HG03103 (cell line): ENCODE data around the gene RGMA.
"Not testable (repeated sequence)": the region's sequence is repeated elsewhere in the genome, so short reads cannot be mapped to it uniquely, and the experiment has no call there.

Source experiments
- ATAC-seq: cut with Tn5 transposase; IDR thresholded peaks from one replicate; pipeline ENCODE4 v1.9.1; 2021; ENCODE audit warnings: low read depth; ENCODE audit not compliant: unreplicated experiment

RGMA gene

GRCh38 chr15:93068581-93069199, 20.3 kb downstream of the RGMA start:
- ATAC-seq, result no peak

- no peak for ATAC-seq
Observed at GRCh38 chr15:93067649-93068085, 21.3 kb downstream of the RGMA start.

- no peak for ATAC-seq
Observed at GRCh38 chr15:93066834-93067648, 22.0 kb downstream of the RGMA start.

DNA sequence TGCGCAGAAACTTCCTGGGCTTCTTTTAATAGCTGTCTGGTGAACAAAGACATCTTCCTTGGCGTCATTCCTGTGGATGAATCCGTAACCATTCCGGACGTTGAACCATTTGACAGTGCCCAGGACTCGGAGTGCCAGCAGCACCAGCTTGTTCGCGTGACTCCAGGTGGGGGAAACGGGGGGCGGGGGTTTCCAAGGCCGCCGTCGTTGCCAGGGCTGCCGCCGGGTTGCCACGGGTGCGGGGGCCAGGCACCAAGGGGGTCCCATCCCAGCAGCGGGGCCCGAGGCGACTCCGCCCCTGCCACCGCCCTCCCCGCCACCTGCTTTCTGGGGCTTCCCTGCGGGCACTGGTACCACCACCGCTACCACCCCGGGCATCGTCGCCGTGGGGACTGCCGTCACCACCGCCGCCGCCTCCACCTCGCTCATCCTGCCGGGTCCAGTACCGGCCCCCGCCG, 22.8 kb downstream of the RGMA start:
- no peak for ATAC-seq

DNA sequence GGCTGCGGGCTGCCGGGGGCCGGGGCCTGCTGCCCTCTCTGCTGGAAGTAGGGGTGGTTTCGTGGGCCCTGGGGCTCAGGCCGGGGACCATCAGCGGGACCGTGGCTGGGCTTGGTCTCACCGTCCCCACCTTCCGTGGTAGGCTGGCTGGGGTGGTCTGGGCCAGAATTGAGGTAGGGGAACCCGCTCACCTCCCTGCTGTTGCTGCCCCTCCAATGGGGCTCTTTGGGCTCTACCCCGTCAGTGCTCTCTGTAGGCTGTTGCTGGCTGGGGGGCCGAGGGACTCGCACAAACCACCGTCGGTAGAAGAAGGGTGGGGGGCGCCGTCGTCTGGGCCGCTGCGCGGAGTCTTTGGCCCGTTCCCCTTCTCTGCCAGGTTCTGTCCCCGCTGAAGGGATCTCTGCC, 23.4 kb downstream of the RGMA start:
- ATAC-seq, result no peak

- no peak for ATAC-seq
Observed at GRCh38 chr15:93063796-93064690, 25.0 kb downstream of the RGMA start.

GRCh38 chr15:93063262-93063671, 25.7 kb downstream of the RGMA start:
- no peak for ATAC-seq

DNA sequence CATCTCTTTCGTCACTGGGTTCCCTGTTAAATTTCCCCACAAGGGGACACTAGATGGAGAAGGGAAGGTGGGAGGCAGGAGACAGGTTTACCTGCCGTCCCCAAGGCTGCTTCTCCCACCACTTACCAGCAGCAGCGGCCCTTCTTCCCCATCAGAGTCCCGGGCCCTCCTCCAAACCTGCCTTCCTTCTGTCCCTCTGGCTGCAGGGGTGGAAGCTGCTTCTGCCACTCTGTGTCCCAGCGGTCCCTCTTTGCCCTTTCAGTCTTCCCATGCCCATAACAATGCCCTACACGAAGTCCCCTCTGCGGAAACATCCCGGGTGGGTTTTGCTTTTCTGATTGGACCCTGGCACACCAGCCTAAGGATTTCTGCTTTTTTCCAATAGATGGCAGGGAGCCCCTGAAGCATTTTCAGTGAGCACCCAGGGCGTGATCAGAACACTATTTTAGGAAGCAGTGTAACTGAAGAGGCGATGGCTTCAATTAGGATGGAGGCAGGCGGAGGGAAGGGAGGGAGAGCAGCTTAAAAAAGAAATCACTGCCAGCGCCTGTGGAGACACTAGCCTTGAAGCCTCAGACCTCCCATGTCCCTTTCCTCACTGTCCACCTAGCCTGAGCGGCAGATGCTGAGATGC, 26.3 kb downstream of the RGMA start:
- ATAC-seq, result not testable (repeated sequence)

GRCh38 chr15:93060336-93061248, 28.4 kb downstream of the RGMA start:
- ATAC-seq, result no peak

- no peak for ATAC-seq
Observed at GRCh38 chr15:93059442-93059841, 29.6 kb downstream of the RGMA start.

DNA sequence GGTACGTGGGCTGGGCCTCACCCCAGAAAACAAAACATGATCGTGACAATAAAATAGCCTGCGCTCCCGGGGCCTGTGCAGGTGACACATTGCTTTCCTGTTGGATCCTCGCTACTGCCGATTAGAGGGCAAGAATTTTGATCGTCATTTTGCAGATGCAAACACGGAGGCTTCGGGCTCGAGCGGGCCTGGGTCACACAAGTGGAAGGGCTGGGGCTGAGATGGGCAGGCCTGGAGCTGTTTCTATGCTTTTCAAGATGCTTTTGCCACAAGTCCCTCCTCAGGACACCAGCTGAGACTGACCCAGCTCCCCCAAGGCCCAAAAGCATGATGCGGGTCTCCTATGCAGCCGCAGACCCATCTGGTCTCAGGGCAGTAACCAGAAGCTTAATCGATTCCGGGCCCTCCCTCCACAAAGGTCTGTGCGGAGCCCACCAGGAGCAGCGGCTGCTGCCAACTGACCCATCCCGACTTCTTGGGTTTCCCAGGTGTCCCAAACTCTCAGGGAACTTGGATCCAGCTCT, 30.0 kb downstream of the RGMA start:
- ATAC-seq, result no peak

DNA sequence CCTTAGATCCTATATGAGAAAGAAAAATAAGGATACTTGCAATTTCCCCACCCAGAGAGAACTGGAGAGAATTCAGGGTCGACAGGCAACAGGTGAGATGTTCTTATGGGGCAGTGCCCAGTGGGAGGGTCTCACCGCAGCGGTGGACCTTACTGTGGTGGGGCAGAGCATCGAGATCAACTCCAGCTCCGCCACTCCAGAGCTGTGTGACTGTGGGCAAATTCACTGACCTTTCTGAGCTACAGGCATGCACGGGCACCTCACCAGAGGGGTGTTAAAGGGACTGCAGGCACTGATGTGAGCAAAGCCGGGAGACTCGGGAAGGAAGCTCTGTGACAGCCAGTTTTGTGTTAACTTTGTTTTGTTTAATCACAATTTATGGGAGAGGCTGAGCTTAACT, 30.9 kb downstream of the RGMA start:
- ATAC-seq, result no peak

GRCh38 chr15:93057618-93058017, 31.4 kb downstream of the RGMA start:
- no peak for ATAC-seq

DNA sequence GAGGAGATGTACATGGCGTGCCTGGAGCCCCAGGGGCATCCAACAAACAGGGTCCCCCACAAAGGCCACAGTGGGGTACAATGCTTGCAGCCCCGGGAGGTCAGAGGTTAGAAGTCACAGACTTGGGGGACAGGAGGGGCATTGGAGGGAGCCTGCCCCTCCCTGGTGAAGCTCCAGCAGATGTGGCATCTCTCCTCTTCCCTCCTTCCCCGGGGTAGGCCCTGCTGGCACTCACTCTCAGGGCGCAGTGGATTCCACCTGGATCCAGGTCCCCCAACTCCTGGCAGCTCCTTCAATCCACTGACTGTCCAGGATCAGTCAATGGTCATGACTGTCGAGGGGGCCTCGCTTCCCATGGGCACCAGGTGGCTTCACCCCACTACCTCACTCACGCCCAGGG, 32.2 kb downstream of the RGMA start:
- no peak for ATAC-seq

GRCh38 chr15:93055211-93055610, 33.8 kb downstream of the RGMA start:
- ATAC-seq, result no peak

GRCh38 chr15:93052090-93052879, 36.7 kb downstream of the RGMA start:
- ATAC-seq, result no peak

- no peak for ATAC-seq
Observed at GRCh38 chr15:93051236-93052089, 37.5 kb downstream of the RGMA start.

DNA sequence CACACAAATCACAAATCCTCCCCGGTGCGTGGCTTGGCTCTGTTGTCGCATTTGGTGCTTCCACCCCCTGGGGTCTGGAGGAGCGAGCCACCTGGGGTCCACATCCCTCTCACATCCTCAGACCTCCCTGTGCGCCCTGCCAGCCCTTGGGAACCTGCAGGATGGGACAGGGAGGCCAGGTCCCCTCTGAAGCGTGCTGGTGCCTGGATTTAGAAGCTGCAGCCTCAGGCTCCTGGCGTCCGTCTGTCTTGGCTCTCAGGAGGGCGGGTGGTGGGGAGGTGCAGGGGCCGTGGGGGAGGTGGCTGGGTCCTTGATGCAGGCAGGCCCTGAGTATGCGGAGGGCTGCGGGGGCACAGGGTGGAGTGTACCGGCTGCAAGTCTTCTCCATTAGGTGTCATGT, 38.4 kb downstream of the RGMA start:
- no peak for ATAC-seq
